Measurements from ENCODE around the gene ZNF831. TPM values are rescaled to one million over a fixed set of nuclear protein-coding genes. Genes with fewer than 3 reads are reported as not detected.

The ZNF831 gene
- total and polyA plus RNA-seq, 9 donors, result 0.09 to 0.42 (median 0.18) TPM

DNA sequence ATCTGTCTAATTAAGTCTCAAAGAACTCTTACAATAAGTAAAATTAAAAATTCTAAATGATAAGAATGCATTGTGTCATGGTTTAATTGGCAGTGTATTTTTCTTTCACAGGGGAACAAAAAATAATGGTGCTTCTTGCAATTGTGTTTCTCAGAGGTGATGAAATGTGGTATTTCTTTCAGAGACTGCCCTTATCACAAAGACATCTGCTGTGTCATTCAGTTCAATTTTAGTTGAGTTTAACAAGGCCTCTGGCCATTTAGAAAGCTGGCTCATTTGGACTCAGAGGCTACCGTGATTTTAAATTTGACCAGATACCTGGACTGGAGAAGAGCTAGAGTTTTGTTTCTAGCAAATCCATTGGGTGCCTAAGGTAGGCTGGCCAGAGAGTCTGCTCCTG, 23.6 kb upstream of the ZNF831 start:
- H3K36me3 ChIP-seq (ENCODE audit: control insufficient read depth, insufficient read depth, low read length), result no peaks in the 10 kb centered on the region
- no CpG with 5 or more reads among the region's 1 CpG for WGBS (ENCODE audit: insufficient coverage)
- no peaks in the 10 kb centered on the region for H3K9me3 ChIP-seq (replicated peaks; ENCODE audit: control insufficient read depth, low read depth, low read length)
- H3K4me1 ChIP-seq (ENCODE audit: control insufficient read depth, insufficient read depth, low read length), result no peaks in the 10 kb centered on the region
- no peak overlapping the region for H3K4me3 ChIP-seq (ENCODE audit: low read length)
- no peak for DNase-seq
- peaks cover 4% of the 10 kb centered on the region for H3K27me3 ChIP-seq (ENCODE audit: control insufficient read depth, insufficient read depth, low read length)
- no peak overlapping the region for H3K27ac ChIP-seq (ENCODE audit: low read length)

DNA sequence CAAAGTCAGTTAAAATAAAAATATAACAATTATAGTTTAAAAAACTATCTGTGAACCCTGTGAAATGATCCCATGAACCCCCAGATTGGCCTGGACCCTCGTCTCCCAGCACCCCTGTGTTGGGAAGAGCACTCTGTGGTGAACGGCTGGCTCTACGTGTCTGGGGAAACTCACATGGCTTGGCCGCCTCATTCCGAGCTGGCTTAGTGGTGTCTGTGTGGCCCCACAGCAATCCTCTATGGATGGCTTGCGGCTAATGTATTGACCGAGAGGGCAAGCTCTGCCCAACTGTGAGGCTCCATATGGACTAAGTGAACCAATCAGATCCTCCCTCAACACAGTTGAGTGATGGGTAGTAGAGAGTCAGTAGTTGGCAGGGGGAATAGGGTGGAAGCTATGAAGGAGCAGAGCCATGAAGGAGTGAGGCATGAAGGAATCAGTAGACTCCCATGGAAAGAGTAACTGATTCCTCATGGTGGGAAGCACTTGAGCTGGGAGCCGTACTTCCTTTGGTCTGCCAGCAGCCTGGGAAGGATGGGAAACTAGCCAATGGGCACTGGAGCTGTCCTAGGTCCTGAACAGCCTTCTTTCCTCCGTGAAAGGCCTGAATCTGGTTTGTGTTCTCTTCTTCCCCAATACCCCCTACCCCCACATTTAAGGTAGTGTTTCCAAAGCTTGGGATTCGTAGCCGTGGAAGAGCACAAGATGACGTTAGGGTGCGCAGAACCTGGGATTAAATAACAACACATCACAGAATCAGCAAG, 21.6 kb upstream of the ZNF831 start:
- H3K4me1 ChIP-seq (ENCODE audit: control insufficient read depth, insufficient read depth, low read length), result peaks cover 10% of the 10 kb centered on the region
- H3K27ac ChIP-seq (ENCODE audit: low read length), result no peak overlapping the region
- H3K9me3 ChIP-seq (replicated peaks; ENCODE audit: control insufficient read depth, low read depth, low read length), result no peaks in the 10 kb centered on the region
- H3K27me3 ChIP-seq (ENCODE audit: control insufficient read depth, insufficient read depth, low read length), result peaks cover 4% of the 10 kb centered on the region
- WGBS (ENCODE audit: insufficient coverage), result 81% methylated on average over 6 of the region's 13 CpGs
- peak; percentile 43 for DNase-seq
- H3K4me3 ChIP-seq (ENCODE audit: low read length), result no peak overlapping the region
- no peaks in the 10 kb centered on the region for H3K36me3 ChIP-seq (ENCODE audit: control insufficient read depth, insufficient read depth, low read length)

DNA sequence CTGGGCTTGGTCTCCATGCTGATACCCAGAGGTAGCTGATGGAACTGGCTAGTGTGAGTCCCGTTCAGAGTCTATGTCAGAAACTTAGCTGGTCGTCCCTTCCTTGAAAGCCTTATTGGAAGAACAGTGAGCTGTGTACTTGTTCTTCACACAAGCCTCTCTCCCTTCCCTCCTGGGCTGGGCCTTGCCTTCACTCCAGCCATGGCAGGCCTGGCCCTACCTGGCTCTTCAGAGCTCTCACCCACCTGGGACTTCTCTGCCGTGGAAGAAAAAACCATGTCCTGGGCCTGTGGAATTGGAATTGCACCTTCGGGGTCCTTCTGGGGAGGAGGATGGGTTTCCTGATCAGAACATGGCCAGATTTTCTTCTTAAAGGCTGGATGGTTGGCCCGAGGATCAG, 20.3 kb upstream of the ZNF831 start:
- H3K4me3 ChIP-seq (ENCODE audit: low read length), result no peak overlapping the region
- H3K27me3 ChIP-seq (ENCODE audit: control insufficient read depth, insufficient read depth, low read length), result peaks cover 4% of the 10 kb centered on the region
- 73% methylated on average over 2 of the region's 5 CpGs for WGBS (ENCODE audit: insufficient coverage)
- peaks cover 21% of the 10 kb centered on the region for H3K4me1 ChIP-seq (ENCODE audit: control insufficient read depth, insufficient read depth, low read length)
- H3K27ac ChIP-seq (ENCODE audit: low read length), result no peak overlapping the region
- DNase-seq, result no peak
- no peaks in the 10 kb centered on the region for H3K9me3 ChIP-seq (replicated peaks; ENCODE audit: control insufficient read depth, low read depth, low read length)
- H3K36me3 ChIP-seq (ENCODE audit: control insufficient read depth, insufficient read depth, low read length), result no peaks in the 10 kb centered on the region

DNA sequence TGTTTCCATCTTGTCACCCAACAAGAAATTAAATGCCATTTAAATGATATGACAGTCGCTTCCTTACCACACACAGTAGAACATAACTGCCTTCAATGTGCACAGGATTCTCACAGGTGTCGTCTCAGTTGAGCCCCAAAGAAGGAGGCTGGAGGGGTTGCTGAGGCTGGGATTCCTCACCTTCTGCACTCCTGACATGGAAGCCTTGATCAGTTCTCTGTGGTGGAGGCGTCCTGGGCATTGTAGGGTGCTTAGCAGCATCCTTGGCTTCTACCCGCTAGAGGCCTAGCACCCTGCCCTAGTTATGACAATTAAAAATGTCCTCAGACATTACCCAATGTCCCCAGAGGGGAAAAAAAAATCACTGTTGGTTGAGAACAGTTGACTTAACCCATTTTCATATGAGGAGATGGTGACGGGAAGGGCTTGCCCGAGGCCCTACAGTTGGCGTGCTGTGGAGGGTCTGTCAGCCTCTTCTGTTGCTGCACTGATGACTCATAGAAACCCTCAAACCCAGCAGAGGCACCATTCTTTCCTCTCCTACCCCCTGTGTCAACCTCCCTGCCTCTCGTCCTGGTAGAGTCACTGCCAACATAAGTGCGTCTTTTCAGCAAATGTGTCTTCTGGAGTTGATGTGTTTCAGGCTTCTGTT, 19.3 kb upstream of the ZNF831 start:
- 85% methylated on average over 3 of the region's 9 CpGs for WGBS (ENCODE audit: insufficient coverage)
- Histone ChIP-seq H3K4me3 (ENCODE audit: low read length) (no peak overlapping the region), H3K9me3 (replicated peaks; ENCODE audit: control insufficient read depth, low read depth, low read length) (no peaks in the 10 kb centered on the region)

DNA sequence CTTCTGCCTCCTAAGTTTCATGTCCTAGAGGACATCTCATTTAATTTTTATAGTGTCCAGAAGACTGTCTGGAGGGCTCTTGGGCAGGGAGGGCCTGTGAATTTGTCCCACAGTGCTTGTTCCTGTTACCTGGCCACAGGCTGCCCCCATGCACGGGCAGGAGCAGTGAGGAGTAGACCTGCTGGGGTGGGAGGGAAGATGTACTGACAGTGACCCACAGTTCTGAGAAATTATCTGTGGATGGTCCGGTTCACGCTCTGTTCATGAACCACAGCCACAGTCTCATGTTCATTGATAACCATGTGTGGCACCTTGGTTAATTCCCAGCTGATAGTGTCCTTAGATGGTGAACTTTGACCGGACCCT, 18.8 kb upstream of the ZNF831 start:
- 84% methylated on average over 3 of the region's 4 CpGs for WGBS (ENCODE audit: insufficient coverage)
- DNase-seq, result no peak
- no peaks in the 10 kb centered on the region for H3K9me3 ChIP-seq (replicated peaks; ENCODE audit: control insufficient read depth, low read depth, low read length)

More for the DNA sequence above, 19.3 kb upstream of the ZNF831 start:
- Histone ChIP-seq H3K36me3 (ENCODE audit: control insufficient read depth, insufficient read depth, low read length) (no peaks in the 10 kb centered on the region), H3K27ac (ENCODE audit: low read length) (no peak overlapping the region), H3K4me1 (ENCODE audit: control insufficient read depth, insufficient read depth, low read length) (peaks cover 24% of the 10 kb centered on the region), H3K27me3 (ENCODE audit: control insufficient read depth, insufficient read depth, low read length) (peaks cover 4% of the 10 kb centered on the region)
- no peak for DNase-seq

DNA sequence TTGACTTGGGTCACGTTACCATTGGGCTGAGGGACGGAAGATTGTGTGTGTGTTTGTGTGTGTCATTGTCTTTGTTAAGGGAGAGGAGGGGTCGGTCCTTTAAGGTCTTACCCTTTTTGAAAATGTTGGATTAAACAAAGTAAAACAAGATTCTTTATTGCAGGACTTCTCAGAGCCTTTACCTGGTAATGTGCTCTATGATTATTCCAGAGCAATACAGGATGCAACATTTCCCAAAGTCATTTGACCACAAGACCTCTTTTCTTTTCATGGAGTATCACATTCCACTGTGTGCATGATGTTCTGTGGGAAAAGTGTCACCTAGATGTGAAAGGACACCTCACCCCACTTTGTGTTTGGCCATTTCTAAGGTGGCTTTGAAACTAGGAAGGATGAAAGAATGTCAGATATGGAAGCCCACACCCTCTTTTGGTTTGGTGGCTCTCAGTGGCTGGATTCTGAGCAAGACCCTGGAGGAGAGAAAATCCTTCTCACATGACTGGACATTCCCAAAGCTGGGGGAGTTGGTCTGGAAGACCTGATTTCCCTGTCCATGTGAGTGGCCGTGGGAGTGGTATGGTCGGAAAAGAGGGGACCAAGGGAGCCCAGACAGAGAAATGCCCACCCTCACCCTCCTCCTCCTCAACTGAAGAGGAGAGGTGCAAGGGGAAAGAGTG, 18.2 kb upstream of the ZNF831 start:
- Histone ChIP-seq H3K4me3 (ENCODE audit: low read length) (no peak overlapping the region), H3K27me3 (ENCODE audit: control insufficient read depth, insufficient read depth, low read length) (peaks cover 4% of the 10 kb centered on the region), H3K4me1 (ENCODE audit: control insufficient read depth, insufficient read depth, low read length) (peaks cover 33% of the 10 kb centered on the region), H3K27ac (ENCODE audit: low read length) (no peak overlapping the region), H3K9me3 (replicated peaks; ENCODE audit: control insufficient read depth, low read depth, low read length) (no peaks in the 10 kb centered on the region), H3K36me3 (ENCODE audit: control insufficient read depth, insufficient read depth, low read length) (no peaks in the 10 kb centered on the region)
- 92% methylated on average over 2 of the region's 5 CpGs for WGBS (ENCODE audit: insufficient coverage)
- DNase-seq, result no peak

More for the DNA sequence above, 18.8 kb upstream of the ZNF831 start:
- Histone ChIP-seq H3K4me1 (ENCODE audit: control insufficient read depth, insufficient read depth, low read length) (peaks cover 29% of the 10 kb centered on the region), H3K4me3 (ENCODE audit: low read length) (no peak overlapping the region), H3K36me3 (ENCODE audit: control insufficient read depth, insufficient read depth, low read length) (no peaks in the 10 kb centered on the region), H3K27me3 (ENCODE audit: control insufficient read depth, insufficient read depth, low read length) (peaks cover 4% of the 10 kb centered on the region), H3K27ac (ENCODE audit: low read length) (no peak overlapping the region)

DNA sequence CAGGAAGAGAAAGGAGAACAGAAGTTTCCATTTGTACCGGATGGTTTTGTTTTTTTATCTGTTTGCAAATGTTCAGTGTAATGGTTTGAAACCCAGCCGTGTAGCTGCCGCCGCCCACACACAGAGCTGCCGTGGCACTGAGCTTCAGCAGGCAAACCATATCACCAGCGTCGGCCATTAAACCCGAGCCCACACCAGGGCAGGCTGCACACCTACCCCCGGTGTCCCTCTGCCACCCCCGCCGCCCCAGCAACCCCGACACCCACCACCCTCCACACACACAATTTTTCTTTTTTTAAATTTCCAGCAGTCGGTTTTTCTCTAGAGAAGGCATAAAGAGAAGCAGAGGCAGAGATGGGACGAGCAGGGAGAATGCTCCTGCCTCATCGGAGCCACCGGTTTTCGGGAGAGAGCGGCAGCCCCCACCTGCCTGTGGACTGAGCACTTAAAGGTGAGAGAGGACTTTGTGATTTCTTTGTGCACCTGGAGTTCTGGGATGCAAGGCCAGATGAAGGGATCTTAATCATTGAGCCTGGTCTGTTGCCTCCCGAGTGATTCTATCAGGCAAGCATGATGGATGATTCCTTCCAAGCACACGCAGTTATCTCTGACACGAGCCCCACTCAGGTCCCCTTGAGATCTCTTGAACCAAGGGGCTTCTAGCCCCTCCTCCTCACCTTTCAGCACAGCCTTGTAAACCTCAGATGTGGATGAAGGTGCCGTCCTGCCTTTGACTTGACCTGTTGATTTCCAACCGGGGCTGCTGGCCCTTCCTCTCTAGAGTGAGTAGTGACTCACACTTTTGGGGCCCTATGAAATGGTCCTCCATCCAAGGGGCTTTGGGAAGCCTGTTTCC, 17.5 kb upstream of the ZNF831 start:
- Histone ChIP-seq H3K36me3 (ENCODE audit: control insufficient read depth, insufficient read depth, low read length) (no peaks in the 10 kb centered on the region), H3K4me1 (ENCODE audit: control insufficient read depth, insufficient read depth, low read length) (peaks cover 33% of the 10 kb centered on the region), H3K4me3 (ENCODE audit: low read length) (no peak overlapping the region), H3K9me3 (replicated peaks; ENCODE audit: control insufficient read depth, low read depth, low read length) (no peaks in the 10 kb centered on the region), H3K27me3 (ENCODE audit: control insufficient read depth, insufficient read depth, low read length) (peaks cover 4% of the 10 kb centered on the region), H3K27ac (ENCODE audit: low read length) (peak overlapping the region; percentile 49)
- DNase-seq, result no peak
- WGBS (ENCODE audit: insufficient coverage), result 54% methylated on average over 15 of the region's 23 CpGs

DNA sequence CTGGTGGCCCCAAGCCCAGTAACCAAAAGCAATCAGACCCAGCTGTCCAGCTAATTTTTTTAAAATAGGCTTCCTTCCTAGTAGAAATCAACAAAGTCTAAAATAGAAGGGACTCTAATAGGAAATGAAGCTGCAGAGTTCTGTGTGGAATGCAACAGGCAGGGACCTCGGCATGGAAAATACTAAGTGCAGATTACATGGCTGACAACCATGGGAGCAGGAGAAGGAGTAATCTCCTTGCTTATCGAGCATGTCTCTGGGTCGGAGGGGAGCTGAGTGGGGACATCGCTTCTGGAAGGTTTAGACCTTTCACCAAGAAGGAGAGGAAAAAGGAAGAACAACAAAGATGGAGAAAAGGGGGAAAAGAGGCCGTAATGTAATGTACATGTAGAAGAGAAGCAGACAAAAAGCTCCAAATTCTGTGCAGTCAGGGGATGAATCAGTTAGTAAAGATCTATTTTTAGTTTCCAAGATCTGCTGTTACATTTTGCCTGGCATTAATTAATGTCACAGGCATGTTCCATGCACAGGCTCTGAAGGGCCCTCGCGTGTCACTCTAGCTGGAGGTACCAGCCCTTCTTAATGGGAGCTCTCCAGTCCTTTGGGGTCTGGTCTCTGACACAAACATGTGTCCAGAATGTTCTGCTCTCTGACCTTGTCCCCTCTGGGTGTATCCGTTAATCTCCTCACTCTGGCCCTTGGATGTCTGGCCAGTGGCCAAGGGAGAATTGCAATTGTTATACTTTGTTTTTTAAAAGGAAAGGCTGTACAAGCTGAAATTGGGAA, 16.6 kb upstream of the ZNF831 start:
- Histone ChIP-seq H3K27ac (ENCODE audit: low read length) (peak overlapping the region; percentile 49), H3K9me3 (replicated peaks; ENCODE audit: control insufficient read depth, low read depth, low read length) (no peaks in the 10 kb centered on the region), H3K27me3 (ENCODE audit: control insufficient read depth, insufficient read depth, low read length) (peaks cover 3% of the 10 kb centered on the region), H3K4me1 (ENCODE audit: control insufficient read depth, insufficient read depth, low read length) (peaks cover 33% of the 10 kb centered on the region), H3K4me3 (ENCODE audit: low read length) (no peak overlapping the region), H3K36me3 (ENCODE audit: control insufficient read depth, insufficient read depth, low read length) (no peaks in the 10 kb centered on the region)
- peak; percentile 53 for DNase-seq
- 34% methylated on average over 7 of the region's 8 CpGs for WGBS (ENCODE audit: insufficient coverage)

DNA sequence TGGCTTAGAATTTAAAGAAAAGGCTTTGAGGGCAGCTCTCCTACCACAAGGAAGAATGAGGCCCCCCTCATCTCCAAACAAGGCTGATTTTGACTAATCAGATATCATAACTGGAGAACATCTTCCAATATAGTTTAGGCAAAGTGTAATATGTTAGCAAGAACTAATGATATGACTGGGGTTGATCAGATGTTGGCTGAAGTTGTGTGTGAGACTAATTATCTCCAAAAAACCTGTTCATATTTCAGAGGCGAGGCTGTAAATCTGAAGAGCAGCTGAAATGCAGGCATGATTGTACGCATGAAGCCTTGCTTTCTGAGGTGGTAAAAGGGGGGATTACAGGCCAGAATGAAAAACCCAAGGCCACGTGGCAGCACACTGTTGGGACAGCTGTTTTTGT, 16.0 kb upstream of the ZNF831 start:
- no peaks in the 10 kb centered on the region for H3K9me3 ChIP-seq (replicated peaks; ENCODE audit: control insufficient read depth, low read depth, low read length)
- DNase-seq, result no peak
- no peaks in the 10 kb centered on the region for H3K36me3 ChIP-seq (ENCODE audit: control insufficient read depth, insufficient read depth, low read length)
- 80% methylated on average over 1 of the region's 3 CpGs for WGBS (ENCODE audit: insufficient coverage)
- no peak overlapping the region for H3K4me3 ChIP-seq (ENCODE audit: low read length)
- no peak overlapping the region for H3K27ac ChIP-seq (ENCODE audit: low read length)
- peaks cover 33% of the 10 kb centered on the region for H3K4me1 ChIP-seq (ENCODE audit: control insufficient read depth, insufficient read depth, low read length)
- H3K27me3 ChIP-seq (ENCODE audit: control insufficient read depth, insufficient read depth, low read length), result no peaks in the 10 kb centered on the region

All from muscle of leg (tissue), 11 donors.